KOPT-K1 (cell line): Measurements from ENCODE around the gene SMPD3.

Experiments
- H3K27ac ChIP-seq: fragments of 200-600 bp; sonication (generic); 2 replicates; pipeline ENCODE4 v1.5.1; 2016; ENCODE audit warnings: antibody characterized with exemption, mild to moderate bottlenecking, low read depth, low read length; ENCODE audit not compliant: poor library complexity, severe bottlenecking
- H3K36me3 ChIP-seq: fragments of 200-600 bp; sonication (generic); 2 replicates; pipeline ENCODE4 v1.5.1; 2017; ENCODE audit warnings: antibody characterized with exemption, mild to moderate bottlenecking, low read length, moderate library complexity; ENCODE audit not compliant: insufficient read depth
- H3K9me3 ChIP-seq: fragments of 200-600 bp; sonication (generic); 2 replicates; pipeline ENCODE4 v1.5.1; 2017; ENCODE audit warnings: antibody characterized with exemption, low read length, mild to moderate bottlenecking; ENCODE audit not compliant: insufficient read depth, poor library complexity, severe bottlenecking

The SMPD3 gene

DNA sequence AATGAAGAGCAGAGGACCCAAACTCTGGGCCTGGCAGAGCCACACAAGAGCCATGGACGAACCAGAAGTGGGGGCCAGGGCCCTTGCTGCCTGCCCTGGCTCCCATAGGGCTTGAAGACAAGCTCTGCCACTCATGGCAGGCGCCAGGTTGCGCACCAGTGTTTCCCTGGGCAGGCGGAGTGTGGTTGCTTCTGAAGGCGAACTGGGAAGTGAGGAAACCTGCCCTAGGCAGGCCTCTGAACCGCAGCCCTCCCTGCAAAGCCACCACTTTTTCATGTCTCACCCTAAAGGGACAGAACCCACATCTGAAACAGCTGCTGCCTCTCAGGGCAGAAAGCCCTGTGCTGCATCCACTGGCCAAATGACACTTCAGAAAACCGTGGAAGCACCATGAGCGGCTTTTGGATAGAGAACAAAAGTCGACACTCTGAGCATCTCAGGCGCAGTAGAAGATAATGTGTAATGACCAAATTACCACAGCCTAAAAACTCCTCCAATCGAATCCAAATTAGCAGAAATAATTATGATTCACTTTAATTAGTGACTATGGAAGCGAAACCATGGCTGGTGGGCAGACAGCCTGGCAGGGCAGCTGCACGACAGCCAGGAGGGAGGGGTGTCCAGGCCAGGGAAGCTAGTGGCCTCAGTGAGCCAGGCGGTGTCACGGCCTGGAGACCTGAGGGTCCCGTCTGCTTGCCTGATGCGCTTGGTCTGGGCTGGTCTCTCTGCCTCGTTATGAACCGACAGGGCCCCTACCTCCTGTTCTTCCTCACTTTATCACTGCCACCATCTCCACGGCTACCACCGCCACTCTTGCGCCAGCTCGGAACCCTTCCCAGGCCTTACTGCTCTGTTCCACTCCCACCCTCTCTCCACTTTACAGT, 78.4 kb downstream of the SMPD3 start:
- no peak overlapping the region for H3K27ac ChIP-seq
- H3K36me3 ChIP-seq = no peaks in the 10 kb centered on the region
- H3K9me3 ChIP-seq = no peaks in the 10 kb centered on the region

DNA sequence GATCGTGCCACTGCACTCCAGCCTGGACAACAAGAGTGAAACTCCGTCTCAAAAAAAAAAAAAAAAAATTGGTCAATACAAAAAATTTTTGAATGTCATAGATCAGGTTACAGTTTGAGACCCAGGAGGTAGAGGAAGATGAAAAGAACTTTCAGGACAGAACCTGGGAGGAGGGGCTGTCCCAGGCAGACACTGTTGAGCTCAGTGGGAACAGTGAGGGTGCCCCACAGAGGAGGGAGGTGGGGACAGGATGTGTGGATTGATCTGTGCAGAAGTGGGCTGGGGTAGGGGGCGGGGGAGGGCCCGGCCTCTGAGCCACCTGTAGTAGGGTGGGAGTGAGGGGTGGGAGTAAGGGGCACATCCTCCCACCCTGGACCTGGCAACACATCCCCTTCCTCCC, 79.1 kb downstream of the SMPD3 start:
- Histone ChIP-seq H3K9me3 (no peaks in the 10 kb centered on the region), H3K36me3 (no peaks in the 10 kb centered on the region), H3K27ac (no peak overlapping the region)

DNA sequence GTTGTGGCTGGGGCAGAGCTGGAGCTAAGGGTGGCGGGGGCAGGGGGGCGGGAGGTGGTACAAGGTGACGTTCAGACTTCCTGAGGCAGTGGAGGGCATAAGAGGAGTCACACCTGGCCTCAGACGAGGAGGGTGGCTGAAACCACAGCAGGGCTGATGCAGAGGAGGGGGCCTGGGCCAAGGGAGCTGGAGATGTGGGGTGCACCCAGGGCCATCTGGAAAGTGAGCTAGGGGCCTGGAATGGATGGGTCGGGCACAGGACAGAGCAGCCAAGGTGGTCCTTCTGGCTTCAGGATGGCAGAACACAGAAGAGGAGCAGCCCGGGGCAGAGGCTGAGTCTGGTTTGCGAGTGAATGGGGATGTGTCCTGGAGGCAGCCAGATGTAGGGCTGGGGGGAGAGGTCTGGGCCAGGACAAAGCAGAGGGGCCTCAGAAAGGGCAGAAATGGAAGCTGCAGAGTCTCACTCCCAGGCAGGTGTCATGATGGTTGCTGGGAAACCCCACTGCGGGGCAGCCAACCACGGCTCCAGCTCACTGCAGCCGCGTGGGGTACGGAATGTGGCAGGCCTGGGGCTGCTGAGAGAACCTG, 79.9 kb downstream of the SMPD3 start:
- no peak overlapping the region for H3K27ac ChIP-seq
- no peaks in the 10 kb centered on the region for H3K9me3 ChIP-seq
- H3K36me3 ChIP-seq = no peaks in the 10 kb centered on the region

DNA sequence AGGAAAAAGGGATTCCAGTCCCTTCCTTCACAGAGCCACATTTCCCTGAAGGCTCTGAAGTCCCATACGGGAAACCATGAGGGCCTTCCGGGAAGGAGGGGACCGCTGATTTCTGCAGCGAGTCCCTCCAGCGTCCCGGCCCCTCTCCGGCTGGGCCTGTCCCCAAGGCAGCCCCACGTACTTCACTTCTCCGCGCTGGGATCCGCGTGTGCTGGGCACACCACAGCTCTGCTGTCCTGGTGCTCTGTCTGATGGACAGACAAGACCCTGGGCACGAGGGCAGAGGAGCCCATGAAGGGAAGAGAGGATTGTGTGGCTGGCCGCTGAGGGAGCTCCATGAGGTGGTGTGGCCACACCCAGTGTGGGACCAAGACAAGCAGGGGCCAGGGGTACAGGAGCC, 80.4 kb downstream of the SMPD3 start:
- no peaks in the 10 kb centered on the region for H3K36me3 ChIP-seq
- H3K27ac ChIP-seq = no peak overlapping the region
- no peaks in the 10 kb centered on the region for H3K9me3 ChIP-seq

DNA sequence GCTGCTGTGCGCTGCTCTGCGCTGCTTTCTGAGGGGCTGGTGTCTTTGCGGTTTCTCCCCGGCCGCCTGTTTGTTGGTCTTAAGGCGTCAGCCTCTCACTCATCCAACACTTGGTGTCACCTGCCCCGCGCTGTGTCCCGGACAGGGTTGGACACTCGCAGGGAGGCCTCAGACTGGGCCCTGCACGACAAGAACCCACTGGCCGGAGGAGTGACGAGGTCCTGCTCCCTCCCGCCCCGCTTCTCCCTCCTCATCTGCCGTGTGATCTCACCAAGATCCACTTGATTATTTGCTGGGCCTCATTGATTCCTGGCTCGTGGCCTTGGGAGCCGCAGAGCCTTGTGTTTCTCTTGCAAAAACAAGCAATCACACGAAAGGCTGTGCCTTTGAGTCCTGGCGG, 80.9 kb downstream of the SMPD3 start:
- Histone ChIP-seq H3K9me3 (no peaks in the 10 kb centered on the region), H3K36me3 (no peaks in the 10 kb centered on the region), H3K27ac (no peak overlapping the region)

DNA sequence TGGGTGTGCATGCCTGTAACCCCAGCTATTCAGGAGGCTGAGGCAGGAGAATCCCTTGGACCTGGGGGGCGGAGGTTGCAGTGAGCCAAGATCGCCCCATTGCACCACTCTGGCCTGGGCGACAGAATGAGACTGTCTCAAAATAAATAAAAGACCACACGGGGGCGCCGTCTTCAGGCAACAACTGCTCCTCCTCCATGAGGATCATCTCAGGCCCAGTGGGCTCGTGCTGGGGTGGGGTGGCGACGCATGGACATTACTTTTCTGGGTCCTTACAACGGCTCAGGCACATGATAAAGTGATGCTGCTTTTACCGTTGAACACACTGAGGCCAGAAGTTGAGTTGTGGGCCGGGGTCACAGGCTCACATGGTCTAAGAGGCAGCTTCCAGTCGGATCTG, 81.3 kb downstream of the SMPD3 start:
- no peak overlapping the region for H3K27ac ChIP-seq

DNA sequence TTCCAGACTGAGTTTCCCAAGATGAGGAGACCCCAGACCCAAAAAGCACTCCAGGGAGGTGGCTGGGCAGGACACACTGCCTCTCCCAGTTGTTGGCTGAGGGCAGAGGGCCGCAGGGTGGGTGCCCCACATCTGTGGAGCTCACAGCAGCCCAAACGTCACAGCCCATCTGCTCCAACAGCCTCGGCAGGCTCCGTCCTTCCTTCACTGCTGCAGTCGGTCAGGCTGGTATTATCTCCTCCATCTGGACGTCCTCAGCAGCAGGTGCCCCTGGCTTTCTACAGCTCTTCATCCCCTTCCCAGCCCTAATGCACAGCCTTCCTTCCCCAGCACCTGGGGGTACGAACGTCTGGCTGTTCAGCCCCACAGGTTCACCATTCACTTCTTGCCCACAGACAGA, 82.2 kb downstream of the SMPD3 start:
- Histone ChIP-seq H3K36me3 (no peaks in the 10 kb centered on the region), H3K9me3 (no peaks in the 10 kb centered on the region), H3K27ac (no peak overlapping the region)

More for the DNA sequence above, 81.3 kb downstream of the SMPD3 start:
- no peaks in the 10 kb centered on the region for H3K36me3 ChIP-seq
- no peaks in the 10 kb centered on the region for H3K9me3 ChIP-seq

DNA sequence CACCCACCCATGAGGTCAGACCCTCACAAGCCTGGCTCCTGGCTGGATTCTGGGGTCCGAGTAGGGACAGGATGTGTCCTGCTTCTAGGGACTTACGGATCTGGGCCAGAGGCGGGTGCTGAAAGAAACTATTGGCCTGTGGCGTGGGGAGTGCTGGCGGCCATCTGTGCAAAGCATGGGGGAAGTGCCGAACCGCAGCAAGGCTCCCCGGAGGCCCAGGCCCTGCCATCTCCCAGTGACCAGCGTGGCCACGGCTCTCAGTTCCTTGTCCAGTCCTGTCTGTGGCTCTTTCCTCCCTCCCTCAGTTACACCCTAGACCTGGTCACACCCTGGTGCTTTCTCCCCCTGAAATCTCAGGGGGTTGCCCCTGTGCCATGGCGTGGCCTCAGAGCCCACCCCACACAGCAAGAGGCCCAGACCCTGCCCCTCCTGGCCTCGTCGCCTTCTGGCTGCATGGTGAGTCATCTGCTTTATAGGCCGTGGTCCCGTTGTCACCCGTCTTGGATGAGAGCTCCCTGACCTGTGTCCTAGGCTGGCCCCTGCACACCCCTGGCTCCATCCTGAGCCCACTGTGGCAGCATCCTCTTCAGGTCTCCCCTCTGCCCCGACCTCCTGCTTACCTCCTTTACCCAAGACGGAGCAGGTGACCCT, 83.0 kb downstream of the SMPD3 start:
- Histone ChIP-seq H3K36me3 (peaks cover 3% of the 10 kb centered on the region; the same call in 1 of the 2 replicates), H3K9me3 (no peaks in the 10 kb centered on the region), H3K27ac (no peak overlapping the region)

DNA sequence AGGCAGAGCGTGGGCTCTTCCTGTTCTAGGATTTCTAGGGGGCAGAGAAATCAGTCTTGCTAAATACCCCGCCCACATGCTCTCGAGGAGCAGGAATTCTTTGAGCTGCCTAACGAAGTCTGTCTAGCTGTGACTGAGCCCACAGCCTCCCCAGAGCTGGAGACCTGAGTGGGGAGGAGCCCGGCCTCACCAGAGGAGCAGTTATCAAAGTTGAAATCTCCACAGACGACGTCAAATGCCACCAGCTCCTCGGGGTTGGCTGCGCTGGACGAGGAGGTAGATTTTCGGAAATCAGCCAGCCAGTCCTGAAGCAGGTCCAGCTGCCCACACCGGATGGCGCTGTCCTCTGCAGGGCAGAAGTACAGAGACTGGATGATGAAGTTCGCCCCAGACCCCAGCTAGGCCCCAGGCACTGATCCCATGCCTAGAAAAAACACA, 83.7 kb downstream of the SMPD3 start:
- no peaks in the 10 kb centered on the region for H3K9me3 ChIP-seq
- peaks cover 8% of the 10 kb centered on the region for H3K36me3 ChIP-seq
- H3K27ac ChIP-seq = no peak overlapping the region

DNA sequence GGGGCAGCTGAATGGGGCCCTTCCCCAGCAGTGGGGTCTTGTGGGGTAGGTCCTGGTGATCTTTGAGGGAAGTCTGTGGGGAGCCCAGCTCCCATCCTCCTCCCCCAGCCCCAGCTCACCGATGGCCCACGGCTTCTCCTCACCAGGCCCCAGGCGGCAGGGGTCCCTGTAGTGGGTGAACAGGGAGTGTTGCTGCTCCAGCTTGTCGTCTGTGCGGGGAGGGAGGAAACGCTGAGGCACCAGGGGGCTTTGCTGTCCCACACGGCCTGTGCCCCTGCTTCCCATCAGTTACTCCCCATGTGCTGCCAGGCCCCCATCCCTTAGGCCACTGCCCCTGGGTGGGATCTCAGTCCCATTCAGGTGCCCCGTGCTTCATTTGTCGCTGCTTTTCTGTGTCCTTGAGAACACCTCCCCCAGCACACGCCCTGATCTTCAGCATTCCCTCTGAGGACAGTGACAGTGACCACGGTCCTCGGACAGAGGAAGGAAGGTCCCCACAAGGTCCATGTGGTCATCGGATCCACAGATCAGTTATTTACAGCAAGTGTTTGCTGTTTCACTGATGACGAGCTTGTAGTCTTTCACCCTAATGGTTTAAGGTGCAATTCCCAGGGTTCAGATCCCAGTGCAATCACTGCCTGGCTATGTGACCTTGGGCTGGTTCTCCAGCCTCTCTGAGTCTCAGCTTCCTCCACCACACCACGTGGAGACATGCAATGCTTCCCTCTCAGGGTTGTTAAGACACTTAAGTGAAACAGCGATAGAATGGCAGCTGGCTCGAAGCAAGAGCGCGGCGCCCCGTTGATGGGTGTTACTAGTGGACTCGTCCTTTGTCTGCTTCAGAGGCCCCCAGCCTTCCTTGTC, 84.4 kb downstream of the SMPD3 start:
- Histone ChIP-seq H3K36me3 (peaks cover 15% of the 10 kb centered on the region), H3K9me3 (no peaks in the 10 kb centered on the region), H3K27ac (no peak overlapping the region)

DNA sequence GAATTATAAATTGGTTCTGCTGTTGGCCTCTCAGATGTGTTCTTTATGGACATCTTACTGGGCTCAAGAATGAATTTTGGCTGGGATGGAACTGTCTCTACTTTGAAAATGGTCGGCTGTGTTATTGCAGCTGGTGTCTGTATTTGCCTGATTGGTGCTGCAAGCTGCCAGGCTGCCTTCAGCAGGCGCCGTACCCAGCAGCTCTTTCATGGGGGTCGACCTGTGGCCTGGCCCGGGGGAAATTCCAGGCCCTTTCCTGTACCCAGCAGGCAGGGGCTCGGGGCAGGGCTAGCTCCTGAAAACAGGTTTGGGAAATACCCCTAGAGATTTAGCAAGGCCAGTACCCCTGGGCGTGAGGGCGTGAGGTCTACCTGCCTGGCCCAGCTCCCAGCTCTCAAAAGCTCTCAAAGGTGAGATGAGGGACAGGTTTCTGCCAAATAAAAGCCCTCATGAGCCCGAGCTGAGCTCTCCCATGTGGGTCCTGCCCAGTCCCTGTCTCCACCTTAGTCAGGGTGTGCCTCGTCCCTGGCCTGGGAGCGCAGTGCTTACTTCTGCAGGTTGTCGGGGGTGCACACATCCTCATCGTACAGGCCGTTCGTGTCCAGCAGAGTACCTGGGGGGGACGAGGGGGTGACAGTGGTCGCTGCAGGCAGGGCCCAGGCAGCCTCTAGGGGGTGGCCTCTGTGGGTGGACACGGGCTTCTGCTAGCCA, 85.2 kb downstream of the SMPD3 start:
- H3K9me3 ChIP-seq = no peaks in the 10 kb centered on the region
- H3K27ac ChIP-seq = no peak overlapping the region
- peaks cover 23% of the 10 kb centered on the region for H3K36me3 ChIP-seq

DNA sequence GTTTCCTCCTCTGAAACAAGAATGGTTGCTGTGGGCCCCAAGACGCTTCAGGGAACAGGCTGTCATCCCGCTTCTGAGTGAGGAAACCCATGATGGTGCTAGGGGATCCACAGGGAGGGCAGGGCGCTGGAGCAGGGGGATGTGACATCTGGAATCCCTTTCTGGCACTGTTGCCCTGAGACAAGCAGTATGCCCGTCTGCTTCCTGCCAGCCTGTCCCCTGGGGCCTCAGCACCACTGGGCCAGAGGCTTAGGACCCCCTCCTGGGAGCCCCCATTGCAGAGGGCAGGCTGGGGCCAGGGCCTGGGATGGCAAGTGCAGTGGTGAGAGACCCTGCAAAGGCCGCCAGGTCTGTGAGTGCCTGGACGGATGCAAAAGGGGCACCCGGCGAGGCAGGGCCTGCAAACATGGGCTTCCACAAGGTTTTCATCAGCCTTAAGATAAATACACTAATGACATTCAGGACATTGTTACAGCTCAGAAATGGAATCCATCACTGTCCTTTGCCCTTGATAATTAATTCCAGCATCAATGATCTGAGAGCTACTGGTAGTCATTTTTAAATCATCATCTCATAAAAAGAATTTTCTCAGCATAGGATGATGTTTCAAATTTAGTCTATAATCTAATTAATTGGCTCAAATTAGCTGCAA, 85.9 kb downstream of the SMPD3 start:
- no peaks in the 10 kb centered on the region for H3K9me3 ChIP-seq
- no peak overlapping the region for H3K27ac ChIP-seq
- H3K36me3 ChIP-seq = peaks cover 30% of the 10 kb centered on the region

DNA sequence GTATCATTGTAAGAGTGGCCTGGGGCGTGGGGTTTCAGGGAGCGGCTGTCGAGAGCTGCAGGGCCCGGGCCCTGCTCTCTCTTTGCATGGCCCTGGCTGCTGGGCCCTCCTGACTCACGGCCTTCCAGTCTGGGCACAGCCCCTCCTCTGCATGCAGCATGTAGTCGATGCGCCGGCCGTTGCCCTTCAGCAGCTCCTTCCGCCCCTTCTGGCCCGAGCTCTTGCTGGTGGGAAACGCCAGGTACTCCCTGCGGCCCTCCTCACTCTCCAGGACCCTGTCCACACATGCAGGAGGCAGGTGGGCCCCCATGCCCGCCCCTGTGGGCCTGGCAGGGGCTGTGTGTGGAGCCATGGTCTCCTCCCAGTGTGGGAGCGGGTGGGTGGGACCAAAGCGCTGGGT, 86.8 kb downstream of the SMPD3 start:
- H3K27ac ChIP-seq = no peak overlapping the region
- H3K9me3 ChIP-seq = no peaks in the 10 kb centered on the region

DNA sequence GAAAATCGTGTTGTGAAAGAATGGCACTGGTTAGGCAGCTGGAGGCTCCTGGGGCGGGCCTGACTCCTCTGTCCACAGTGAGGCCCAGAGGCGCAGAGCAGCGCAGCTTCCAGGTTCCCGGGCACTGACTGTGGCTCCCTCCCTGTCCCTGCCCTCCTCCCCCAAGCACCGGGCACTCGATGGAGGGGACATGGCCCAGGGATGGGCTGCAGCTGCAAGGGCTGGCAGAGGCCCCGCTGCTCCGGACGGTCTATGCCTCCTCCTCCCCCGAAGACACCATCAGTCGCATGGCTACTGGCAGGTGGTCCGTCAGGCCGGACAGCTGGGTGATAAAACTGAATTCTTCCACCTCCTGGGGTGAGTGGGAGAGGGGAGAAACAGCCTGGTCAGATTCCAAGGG, 87.4 kb downstream of the SMPD3 start:
- H3K27ac ChIP-seq = no peak overlapping the region
- H3K9me3 ChIP-seq = no peaks in the 10 kb centered on the region
- H3K36me3 ChIP-seq = peaks cover 39% of the 10 kb centered on the region

More for the DNA sequence above, 86.8 kb downstream of the SMPD3 start:
- H3K36me3 ChIP-seq = peaks cover 39% of the 10 kb centered on the region
